ENCODE data around the gene CCDC9B.

The CCDC9B gene

DNA sequence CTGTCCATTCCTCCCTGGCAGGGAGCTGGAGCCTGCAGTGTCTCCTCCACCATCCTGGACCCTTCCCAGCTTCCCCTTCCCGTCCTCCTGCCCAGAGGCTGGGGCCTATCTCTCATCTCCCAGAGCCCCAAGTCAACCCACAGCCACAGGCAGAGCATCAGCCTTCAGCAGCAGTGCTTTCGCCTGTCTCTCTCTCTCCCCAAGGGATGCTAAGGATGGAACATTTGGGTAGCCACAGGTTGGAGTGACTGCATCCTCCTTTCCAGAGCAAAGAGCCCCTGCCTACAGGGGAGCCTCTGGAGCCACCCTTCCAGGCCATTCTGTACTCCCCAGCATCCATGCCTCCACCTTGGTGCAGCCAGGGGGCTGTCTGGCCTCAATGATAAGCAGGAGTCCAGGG, 37.2 kb downstream of the CCDC9B start:
- DNase-seq (ENCODE audit: low read depth) = no peak
- TF ChIP-seq, protein P1, sequence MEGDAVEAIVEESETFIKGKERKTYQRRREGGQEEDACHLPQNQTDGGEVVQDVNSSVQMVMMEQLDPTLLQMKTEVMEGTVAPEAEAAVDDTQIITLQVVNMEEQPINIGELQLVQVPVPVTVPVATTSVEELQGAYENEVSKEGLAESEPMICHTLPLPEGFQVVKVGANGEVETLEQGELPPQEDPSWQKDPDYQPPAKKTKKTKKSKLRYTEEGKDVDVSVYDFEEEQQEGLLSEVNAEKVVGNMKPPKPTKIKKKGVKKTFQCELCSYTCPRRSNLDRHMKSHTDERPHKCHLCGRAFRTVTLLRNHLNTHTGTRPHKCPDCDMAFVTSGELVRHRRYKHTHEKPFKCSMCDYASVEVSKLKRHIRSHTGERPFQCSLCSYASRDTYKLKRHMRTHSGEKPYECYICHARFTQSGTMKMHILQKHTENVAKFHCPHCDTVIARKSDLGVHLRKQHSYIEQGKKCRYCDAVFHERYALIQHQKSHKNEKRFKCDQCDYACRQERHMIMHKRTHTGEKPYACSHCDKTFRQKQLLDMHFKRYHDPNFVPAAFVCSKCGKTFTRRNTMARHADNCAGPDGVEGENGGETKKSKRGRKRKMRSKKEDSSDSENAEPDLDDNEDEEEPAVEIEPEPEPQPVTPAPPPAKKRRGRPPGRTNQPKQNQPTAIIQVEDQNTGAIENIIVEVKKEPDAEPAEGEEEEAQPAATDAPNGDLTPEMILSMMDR (conservative IDR thresholded peaks at IDR 0.05; ENCODE audit: control insufficient read depth, insufficient read depth, low read depth, low read length) = no peak
- no peak overlapping the region for H3K4me3 ChIP-seq (ENCODE audit: control insufficient read depth, low read depth, low read length)

DNA sequence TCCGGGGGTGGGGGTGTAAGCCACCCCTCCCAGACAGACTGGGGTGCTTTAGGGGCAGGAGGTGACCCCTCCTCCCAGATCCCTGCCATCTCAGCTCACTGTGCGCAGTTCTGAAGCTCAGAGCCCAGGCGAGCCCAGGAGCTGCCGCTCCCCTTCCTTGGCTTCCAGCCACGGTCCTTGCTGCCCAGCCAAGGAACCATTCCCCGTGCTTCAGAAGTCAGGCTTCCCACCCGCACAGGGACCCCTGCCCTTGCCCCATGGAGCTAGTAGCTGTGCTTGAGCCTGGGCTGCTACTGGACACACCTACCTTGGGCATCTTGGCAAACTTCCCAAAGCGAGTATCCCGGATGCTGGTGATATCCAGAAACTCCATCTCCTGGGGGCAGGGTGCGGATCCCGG, 37.8 kb downstream of the CCDC9B start:
- TF ChIP-seq, protein P1 (conservative IDR thresholded peaks at IDR 0.05; ENCODE audit: control insufficient read depth, insufficient read depth, low read depth, low read length) = no peak
- no peak overlapping the region for H3K4me3 ChIP-seq (ENCODE audit: control insufficient read depth, low read depth, low read length)
- no peak for DNase-seq (ENCODE audit: low read depth)

DNA sequence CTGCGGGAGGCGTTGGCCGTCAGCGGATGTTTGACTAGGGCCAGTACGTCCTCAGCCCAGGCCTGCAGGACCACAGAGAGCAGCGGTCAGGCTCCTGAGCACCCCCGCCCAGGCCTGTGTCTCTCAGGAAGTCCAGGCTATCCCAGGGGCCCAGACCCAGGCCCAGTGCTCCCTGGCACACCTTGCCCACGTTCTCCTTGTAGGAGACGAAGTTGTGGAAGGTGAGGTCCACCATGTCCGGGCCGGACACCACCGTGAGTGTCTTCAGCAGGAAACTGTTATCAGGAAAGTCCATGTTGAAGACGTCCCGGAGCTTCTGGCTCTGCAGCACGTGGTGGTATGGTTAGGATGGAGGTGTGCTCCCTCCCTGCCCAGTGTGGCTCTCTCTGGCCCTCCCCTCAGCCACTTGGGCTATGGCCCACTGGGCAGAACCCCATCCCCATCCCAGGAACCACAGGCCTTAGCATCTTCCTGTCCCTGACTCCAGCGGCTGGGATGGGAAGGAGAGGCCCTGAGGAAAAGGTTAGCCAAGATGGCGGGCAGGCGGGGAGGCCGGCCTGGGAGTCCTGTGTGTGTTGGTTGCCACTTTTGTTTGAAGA, 38.4 kb downstream of the CCDC9B start:
- DNase-seq (ENCODE audit: low read depth) = no peak
- TF ChIP-seq, protein P1 (conservative IDR thresholded peaks at IDR 0.05; ENCODE audit: control insufficient read depth, insufficient read depth, low read depth, low read length) = no peak
- no peak overlapping the region for H3K4me3 ChIP-seq (ENCODE audit: control insufficient read depth, low read depth, low read length)

DNA sequence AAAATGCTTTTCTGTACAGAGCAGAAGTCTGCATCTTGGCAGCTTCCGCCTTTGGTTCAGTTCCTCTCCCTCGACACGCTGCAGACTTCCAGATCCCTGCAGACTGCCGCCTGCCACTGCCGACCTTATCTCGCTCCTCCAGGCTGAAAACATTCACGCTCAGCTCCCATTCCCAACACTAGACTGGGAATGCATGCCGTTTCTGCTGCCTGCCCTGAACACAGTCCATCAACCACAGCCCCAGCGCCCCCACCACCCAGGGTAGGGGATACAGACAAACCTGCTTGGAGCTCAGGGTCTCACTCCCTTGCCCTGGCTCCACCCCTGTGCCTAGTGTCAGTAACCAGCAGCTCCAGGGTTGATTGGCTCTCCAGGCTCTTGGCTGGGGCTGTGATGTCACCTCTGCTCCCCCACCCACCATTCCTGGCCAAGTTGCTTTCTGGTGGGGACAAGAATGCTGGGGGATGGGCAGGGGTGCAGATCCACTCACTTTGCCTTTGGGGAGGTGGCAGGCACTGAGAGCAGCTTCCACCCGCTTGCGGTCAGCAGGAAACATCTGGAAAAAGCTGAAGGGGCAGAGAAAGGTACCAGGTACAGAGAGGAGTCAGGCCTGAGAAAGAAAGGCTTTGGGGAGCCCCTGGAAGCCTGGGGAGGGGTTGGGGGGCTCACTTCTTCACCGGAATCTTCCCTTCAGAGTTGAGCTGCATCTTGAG, 39.1 kb downstream of the CCDC9B start:
- H3K4me3 ChIP-seq (ENCODE audit: control insufficient read depth, low read depth, low read length) = no peak overlapping the region
- DNase-seq (ENCODE audit: low read depth) = no peak
- TF ChIP-seq, protein P1 (conservative IDR thresholded peaks at IDR 0.05; ENCODE audit: control insufficient read depth, insufficient read depth, low read depth, low read length) = no peak

DNA sequence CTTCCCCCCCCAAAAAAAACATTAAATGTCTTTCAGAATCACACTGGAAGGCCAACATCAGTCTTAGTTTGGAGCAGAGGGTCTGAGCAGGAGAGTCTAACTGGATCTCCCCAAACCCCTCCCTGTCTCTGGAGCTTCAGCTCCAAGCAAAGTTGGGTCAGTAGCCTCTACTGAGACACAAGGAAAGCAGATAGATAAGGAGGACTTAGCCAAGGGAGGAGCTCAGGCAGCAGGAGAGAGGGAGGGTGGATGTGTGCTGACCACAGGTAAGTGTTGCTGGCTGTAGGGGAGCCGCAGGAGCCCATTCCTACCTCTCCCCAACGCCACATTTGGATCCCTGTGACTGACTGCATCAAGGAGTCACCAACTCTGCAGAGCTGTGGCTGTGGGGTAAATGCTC, 40.0 kb downstream of the CCDC9B start:
- TF ChIP-seq, protein P1 (conservative IDR thresholded peaks at IDR 0.05; ENCODE audit: control insufficient read depth, insufficient read depth, low read depth, low read length) = no peak
- DNase-seq (ENCODE audit: low read depth) = no peak
- H3K4me3 ChIP-seq (ENCODE audit: control insufficient read depth, low read depth, low read length) = no peak overlapping the region

DNA sequence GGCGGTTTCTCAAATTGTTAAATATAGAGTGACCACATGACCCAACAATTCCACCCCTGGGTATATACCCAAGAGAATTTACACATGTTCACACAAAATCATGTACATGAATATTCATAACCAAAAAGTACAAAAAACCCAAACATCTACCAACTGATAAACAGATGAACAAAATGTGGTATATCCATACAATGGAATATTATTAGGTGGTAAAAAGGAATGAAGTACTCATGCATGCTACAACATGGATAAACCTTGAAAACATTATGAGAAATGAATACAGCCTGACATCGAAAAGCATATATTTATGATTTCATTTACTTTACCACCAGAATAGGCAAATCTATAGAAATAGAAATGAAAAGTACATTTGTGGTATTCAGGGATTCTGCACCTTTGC, 40.4 kb downstream of the CCDC9B start:
- H3K4me3 ChIP-seq (ENCODE audit: control insufficient read depth, low read depth, low read length) = no peak overlapping the region
- TF ChIP-seq, protein P1 (conservative IDR thresholded peaks at IDR 0.05; ENCODE audit: control insufficient read depth, insufficient read depth, low read depth, low read length) = no peak
- DNase-seq (ENCODE audit: low read depth) = no peak

Measured in fibroblast of mammary gland (primary cell).